Myometrial cell (primary cell): ENCODE data around the gene TAF11L13. TPM values are rescaled to one million over a fixed set of nuclear protein-coding genes. Genes with fewer than 3 reads are reported as not detected.

ENCODE experiments used
- total RNA-seq: library from RNA; depleted of rRNA; stranded (reverse); fragments of >200 nt; gene quantifications from 2 replicates; pipeline ENCODE4 v1.2.3, GENCODE V29; 2015

The TAF11L13 gene
- not detected in 2 replicates for total RNA-seq

DNA sequence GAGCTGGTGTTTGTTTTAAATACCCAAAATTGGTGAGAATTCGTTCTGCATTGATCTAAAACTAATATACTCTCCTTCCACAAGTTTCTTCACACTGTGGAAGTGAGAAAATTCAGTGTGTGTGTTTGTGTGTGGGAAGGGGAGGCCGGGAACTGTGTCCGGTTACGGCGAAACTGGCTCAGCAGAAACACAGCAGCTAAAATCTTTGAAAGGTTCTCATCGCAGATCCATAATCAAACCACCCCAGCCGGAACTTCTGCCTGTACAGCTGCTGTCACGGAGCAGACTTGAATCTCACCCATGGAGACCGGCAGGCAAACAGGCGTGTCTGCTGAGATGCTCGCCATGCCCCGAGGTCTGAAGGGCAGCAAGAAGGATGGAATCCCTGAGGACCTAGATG lies at the start of gene TAF11L13:
TSS of gene TAF11L13 (plus strand) at position 301 of the 400 bp plus-strand sequence.

GRCh38 chr5:17585658-17586057 lies 46.2 kb upstream of the TAF11L13 start, which contains the start of gene TAF11L7:
TAF11L7 (minus strand) TSS chr5:17585758.

DNA sequence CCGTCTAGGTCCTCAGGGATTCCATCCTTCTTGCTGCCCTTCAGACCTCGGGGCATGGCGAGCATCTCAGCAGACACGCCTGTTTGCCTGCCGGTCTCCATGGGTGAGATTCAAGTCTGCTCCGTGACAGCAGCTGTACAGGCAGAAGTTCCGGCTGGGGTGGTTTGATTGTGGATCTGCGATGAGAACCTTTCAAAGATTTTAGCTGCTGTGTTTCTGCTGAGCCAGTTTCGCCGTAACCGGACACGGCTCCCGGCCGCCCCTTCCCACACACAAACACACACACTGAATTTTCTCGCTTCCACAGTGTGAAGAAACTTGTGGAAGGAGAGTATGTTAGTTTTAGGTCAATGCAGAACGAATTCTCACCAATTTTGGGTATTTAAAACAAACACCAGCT lies 41.0 kb upstream of the TAF11L13 start, which contains the start of gene TAF11L8:
TSS of gene TAF11L8 (minus strand) at position 101 of the 400 bp plus-strand sequence.

DNA sequence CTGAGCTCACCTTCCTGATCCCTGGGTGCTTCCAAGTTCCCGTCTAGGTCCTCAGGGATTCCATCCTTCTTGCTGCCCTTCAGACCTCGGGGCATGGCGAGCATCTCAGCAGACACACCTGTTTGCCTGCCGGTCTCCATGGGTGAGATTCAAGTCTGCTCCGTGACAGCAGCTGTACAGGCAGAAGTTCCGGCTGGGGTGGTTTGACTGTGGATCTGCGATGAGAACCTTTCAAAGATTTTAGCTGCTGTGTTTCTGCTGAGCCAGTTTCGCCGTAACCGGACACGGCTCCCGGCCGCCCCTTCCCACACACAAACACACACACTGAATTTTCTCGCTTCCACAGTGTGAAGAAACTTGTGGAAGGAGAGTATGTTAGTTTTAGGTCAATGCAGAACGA lies 37.6 kb upstream of the TAF11L13 start, which contains the start of gene TAF11L9:
TSS of gene TAF11L9 (minus strand) at position 140 of the 400 bp plus-strand sequence.

DNA sequence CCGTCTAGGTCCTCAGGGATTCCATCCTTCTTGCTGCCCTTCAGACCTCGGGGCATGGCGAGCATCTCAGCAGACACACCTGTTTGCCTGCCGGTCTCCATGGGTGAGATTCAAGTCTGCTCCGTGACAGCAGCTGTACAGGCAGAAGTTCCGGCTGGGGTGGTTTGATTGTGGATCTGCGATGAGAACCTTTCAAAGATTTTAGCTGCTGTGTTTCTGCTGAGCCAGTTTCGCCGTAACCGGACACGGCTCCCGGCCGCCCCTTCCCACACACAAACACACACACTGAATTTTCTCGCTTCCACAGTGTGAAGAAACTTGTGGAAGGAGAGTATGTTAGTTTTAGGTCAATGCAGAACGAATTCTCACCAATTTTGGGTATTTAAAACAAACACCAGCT lies 34.2 kb upstream of the TAF11L13 start, which contains the start of gene TAF11L10:
TSS of gene TAF11L10 (minus strand) at position 101 of the 400 bp plus-strand sequence.

GRCh38 chr5:17603880-17604279 lies 28.0 kb upstream of the TAF11L13 start, which contains the start of gene TAF11L11:
TAF11L11 (plus strand) TSS chr5:17604183.

DNA sequence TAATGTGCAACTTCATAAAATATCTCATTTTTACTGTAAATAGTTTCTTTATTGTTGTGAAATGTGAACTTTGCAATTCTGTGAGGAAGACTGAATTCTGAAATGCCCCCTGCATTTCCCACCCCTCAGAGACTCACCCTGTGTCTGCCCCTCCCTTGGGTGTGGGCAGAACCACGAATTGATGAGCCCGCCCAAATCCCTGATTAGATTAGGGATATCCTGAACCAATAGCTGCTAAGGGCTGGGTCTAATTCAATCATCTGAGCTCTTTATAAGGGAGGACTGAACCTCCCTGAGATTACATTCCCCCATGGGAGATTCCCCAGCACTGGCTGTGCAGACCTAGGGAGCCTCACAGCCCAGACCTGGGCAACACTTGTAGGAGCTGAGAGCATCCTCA lies 21.8 kb upstream of the TAF11L13 start, which contains the start of gene TAF11L12:
TSS of gene TAF11L12 (plus strand) at position 301 of the 400 bp plus-strand sequence.

GRCh38 chr5:17634160-17634559 lies 2.3 kb downstream of the TAF11L13 start, which contains the start of gene TAF11L14:
TAF11L14 (plus strand) TSS chr5:17634460.

Other genes starting within 250 kb of the TAF11L13 start
- not detected in 2 replicates for gene TAF11L2, start 133.9 kb upstream of the TAF11L13 start, total RNA-seq
- gene TAF11L3, start 113.7 kb upstream of the TAF11L13 start, total RNA-seq: not detected in 2 replicates
- not detected in 2 replicates for gene TAF11L4, start 110.3 kb upstream of the TAF11L13 start, total RNA-seq
- not detected in 2 replicates for gene TAF11L5, start 106.9 kb upstream of the TAF11L13 start, total RNA-seq
- not detected in 2 replicates for gene TAF11L6, start 103.4 kb upstream of the TAF11L13 start, total RNA-seq
- gene TAF11L7, start 46.3 kb upstream of the TAF11L13 start, total RNA-seq: not detected in 2 replicates
- not detected in 2 replicates for gene TAF11L8, start 41.1 kb upstream of the TAF11L13 start, total RNA-seq
- gene TAF11L9, start 37.7 kb upstream of the TAF11L13 start, total RNA-seq: not detected in 2 replicates
- gene TAF11L10, start 34.3 kb upstream of the TAF11L13 start, total RNA-seq: not detected in 2 replicates
- gene TAF11L11, start 27.9 kb upstream of the TAF11L13 start, total RNA-seq: not detected in 2 replicates
- not detected in 2 replicates for gene TAF11L12, start 21.7 kb upstream of the TAF11L13 start, total RNA-seq
- gene TAF11L14, start 2.4 kb downstream of the TAF11L13 start, total RNA-seq: not detected in 2 replicates